Bone marrow (tissue), 2 donors: Measurements from ENCODE around the gene R3HDM2.

Source experiments
- DNase-seq, 2 donors: peaks; one replicate each; lab custom pipeline; 2025; lab: John Stamatoyannopoulos, UW

Gene R3HDM2

DNA sequence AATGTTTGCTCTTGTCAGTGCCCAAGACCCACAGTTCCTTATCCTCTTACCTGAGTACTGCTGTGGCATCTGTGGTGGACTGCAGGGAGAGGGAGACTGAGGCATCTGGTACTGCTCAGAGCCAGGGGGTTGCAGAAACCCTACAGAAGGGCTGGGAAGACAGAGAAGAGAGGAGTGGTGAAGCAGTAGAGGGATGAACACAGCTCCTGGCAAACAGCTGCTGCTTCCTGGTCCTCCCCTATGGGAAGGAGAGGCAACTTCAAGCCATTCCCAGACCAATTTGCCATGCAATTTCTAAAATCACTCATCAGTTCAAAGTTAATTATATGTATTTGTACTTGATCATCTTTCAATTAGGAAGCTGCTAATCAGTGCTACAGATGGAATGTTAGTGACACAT lies 164.2 kb downstream of the R3HDM2 start:
- no peak for DNase-seq

DNA sequence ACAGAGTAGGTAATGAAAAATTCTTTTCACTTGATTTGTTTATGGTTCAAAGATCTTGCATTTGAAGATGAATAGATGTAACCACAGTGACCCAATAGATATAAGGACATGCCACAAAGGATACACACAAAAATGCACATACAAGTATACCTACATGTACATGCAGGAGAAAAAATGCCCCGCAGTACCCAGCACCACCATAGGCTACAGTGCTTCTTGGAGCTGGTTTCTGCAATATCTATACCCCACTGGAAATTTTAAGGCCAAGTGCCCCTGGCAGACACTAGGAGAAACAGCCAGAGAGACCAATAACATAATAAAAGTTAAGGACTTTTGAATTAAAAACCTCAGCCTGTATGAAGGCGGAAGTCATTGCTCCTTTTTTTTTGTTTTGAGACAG lies 167.7 kb downstream of the R3HDM2 start:
- DNase-seq, result no peak

DNA sequence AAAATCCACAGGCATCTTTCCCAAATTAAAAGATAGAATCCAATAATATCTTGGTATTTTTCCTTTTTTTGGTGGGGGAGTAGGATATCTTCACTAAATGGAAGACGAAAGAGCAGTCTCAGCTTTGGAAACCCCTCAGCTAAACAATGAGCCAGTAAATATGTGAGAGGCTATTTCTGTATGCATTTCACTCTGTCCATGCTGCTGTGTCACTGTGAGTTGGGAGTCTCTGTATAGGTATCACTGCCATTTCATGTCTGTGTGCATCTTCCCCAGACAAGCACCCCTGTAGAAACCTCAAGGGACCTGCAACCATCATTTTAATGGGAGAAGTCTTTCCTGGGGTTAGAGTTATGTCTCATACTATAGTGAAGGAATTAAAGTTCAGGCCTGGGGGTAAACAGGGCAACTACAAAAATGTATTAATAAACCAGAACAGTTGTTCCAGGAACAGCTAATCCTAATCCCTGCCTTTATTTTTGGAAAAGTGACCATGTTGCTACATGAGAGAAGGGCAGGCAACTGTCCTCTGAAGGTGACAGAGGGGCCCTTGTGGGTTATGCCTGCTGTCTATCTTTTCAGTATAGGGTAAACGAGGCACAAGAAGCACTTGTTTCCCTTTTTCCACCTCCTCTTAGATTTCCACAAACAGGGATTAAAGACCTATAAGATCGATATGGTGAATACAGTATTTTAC lies 168.6 kb downstream of the R3HDM2 start:
- no peak for DNase-seq

DNA sequence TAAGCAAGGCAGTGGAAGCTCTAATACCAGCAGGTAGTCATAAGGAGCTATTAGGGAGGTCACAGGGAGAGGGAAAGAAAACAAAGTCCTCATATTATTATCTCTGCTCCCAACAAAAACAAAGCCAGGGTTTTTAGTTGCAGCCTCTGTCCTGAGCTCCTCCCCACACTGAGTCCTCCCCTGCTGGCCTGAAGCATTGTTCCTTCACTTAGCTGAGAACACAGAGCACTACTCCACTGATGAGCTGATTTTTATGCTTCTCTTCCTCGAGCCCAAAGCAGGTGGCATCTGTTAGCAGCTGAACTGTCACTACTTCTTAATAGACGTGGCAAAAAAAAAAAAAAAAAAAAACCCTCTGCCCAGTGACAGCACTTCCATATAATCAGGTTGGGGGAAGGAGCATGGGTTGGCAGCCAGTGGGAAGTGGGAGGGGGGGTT lies 169.4 kb downstream of the R3HDM2 start:
- no peak for DNase-seq

DNA sequence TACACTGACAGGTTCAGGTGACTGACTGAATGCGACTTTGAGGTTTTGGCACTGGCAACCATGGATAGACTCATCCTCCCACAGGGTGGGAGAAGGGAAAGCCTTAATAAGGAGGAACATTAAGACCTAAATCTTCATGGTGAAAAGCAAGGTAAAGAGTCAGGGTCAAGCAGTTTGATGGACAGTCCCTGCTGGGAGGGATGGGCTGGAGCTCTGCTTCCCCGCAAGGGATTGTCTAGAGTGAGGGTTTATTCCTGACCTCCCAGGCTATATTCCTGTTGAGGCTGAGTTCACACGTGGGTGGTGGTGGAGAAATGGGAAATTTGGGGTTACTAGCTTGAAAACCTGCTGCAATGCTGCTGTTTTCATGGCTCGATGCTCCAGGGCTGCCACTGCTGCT lies 170.5 kb downstream of the R3HDM2 start:
- DNase-seq, result no peak

DNA sequence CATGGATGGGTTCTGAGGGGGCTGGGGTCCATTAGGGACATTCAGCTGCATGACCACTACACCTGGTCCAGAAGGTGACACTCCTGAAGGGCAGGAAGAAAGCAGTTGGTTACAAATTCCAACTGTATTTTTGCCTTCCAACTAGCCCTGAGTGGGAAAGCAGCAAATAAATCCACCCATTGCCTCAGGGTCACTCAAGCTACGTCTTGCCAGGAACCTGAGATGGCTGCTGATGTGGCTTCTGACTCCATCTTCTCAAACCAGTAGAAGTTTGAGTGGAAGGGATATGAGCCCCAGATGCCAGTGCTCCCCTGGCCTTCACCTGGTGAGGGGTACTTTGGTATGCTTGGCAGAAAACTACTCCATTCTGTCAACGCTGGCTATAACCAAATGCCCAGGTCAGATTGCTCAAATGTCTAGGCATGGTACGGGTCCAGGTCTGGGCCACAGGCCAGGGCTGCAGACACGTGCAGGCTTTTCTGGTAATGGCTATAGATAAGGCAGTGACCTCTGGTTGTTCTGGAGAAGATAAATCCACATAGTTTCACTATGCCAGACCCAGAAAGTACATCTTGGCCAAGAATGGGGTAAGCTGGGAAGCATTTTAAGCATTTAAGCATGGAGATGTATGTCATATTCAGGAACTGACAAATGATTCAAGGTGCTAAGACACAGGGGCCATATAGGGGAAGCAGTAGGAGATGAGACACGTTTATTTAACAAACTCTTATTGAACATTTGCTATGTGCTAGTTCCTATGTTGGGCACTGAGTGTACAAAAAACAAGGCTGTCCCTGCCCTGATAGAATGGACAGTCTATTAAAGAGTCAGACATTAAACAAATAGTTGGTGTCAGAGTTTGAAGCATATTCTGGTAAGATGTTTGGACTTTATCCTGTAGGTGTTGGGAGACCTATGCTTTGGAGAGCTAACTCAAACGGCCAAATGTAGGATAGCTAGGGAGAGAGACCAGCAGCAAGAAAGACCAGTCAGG lies 171.6 kb downstream of the R3HDM2 start:
- DNase-seq, result no peak

DNA sequence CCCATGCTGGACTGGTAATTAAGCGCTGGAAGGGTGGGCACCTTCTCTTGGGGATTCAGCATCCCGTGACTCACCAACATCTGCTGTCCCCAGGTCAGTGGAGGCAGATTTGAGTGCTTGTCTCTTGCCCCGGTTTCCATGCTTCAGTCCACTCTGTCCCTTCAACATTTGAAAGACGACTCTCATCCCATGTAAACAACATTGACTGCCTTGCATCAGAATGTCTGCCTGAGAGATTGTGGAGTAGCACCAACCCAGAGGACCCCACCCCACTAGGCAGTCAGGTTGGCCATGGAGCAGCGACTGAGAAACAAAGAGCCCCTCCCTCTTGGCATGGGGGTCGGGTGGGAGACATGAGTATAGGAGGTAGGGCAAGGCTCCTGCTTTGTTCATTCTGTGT lies 174.9 kb downstream of the R3HDM2 start:
- no peak for DNase-seq

DNA sequence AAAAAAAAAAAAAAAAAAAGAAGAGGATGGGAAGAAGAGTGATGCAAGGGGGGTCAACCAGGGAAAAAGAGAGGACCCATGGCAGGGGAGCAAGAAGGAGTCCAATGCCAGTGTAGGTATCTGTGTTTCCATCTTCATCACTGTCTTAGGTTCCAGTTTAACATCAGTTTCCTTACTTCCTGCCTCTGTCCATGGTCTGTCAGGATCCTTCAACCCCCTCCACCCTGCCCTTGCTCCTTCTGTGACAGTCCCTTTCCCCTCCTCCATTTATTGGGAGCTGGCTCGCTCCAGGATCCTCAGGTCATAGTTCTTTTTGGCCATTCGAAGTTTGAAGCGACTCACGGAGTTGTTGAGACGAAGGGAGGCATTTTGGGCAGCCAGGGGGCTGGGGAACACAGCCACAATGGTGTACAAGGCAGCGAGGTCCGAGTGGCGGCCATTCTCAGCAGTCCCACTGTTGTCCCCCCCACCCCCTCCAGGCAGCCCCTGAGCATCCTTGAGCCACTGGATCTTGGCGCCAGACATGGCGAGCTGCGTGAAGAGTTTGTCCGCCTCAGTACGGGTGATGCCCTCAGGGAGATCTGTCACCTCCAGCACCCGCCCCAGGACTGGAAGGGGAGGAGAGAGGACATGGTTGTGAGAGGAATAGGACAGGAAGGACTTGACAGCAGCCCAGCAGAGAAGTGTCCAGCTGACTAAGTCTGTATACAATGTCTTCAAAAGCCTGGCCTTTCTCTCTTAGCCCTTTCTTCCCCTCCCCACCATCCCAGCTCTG lies 176.2 kb downstream of the R3HDM2 start:
- DNase-seq, result no peak

DNA sequence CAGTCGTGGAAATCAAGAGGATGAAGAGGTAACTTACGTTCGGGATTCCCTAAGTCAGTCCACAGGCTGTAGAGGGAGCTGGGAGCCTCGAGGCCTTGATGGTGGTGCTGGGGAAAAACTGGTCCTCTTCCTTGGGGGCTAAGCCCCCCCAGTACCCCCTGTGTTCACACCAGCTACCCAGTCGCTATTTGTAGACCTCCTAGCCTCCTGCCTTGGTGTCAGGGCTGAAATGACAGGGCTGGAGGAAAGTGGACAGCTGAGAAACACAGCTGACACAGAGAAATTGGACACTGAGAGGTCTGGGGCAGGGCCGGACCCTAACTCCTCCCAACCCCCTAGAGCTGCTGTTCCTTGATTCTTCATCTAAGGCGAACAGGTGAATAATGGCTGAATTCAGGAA lies 179.9 kb downstream of the R3HDM2 start, which contains the start of gene STAC3:
Gene STAC3, minus strand, starts transcription at position 232 of the 400 bp plus-strand sequence. CDS start 1,551 bp downstream, outside the sequence.
- no peak for DNase-seq

DNA sequence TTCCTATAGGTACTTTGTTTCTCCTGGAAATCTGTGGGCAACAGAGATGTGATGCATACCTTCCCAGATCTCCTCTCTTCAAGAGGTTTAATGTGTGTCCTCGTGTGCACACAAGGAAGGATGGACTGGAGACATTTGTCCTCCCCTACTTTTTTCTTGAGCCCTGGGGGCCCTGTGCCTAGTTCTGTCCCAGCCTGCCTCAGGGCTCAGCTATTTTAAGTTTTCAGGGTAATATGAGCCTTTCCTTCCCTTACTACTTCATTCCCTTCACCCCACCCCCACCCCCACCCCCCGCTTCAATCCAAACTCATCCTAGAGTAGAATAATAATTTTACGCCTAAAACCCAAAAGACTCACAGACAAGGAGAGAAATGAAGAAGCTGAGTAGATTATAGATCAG lies 180.3 kb downstream of the R3HDM2 start:
- DNase-seq, result no peak

DNA sequence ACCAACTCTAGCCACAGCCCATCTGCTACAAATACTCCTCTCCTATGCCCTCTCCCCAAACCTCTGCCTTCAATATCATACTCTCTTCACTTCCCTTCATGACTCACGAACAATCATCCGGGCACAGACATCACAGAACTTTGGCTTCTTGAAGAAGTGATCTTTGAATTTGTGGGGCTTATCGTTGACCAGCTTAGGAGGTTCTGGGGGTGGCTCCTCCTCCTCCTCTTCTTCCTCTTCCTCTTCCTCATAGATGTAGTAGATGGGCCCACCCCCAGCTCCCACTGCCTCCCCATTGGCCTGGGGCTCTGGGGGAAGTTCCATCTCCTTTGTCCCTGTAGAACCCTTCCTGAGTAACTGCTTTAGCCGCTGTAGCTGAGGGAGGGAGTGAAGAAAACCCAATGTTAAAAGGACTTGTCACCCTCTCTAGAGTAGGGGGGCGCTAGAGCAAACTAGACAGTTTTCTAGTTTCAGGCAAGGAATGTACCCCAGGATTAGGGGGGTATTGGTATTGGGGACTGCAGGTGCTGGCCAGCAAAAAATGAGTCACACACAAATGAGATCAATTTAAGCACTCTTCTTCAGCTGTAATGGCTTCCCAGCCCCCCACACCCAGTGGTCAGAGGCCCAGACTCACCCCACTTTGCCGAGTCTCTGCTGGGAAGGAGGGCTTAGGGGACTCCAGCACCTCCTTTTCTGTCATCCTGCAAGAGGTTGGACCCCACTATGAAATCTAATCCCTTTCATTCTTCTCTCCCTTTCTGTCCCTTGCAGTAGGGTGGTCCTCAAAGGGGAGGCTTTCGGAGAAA lies 181.7 kb downstream of the R3HDM2 start:
- peak; percentile 38 to 76 for DNase-seq

DNA sequence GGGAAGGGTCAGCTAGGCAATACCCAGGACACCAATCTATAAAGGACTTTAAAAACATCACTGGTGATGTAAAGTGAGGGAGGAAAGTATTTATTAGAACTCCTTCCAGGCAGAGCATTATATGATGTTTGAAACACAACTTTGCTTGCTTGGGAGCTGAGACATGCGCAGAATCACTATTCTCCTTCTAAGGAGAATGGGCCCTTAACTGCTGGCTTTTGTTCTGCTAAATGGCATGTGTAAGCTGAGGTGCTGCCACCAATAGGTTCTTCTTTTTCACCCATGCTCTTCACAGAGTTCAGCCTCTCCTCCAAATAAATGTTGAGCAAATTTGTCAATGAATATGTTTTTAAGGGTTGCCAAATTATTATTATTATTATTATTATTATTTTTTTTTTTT lies 183.8 kb downstream of the R3HDM2 start:
- no peak for DNase-seq

DNA sequence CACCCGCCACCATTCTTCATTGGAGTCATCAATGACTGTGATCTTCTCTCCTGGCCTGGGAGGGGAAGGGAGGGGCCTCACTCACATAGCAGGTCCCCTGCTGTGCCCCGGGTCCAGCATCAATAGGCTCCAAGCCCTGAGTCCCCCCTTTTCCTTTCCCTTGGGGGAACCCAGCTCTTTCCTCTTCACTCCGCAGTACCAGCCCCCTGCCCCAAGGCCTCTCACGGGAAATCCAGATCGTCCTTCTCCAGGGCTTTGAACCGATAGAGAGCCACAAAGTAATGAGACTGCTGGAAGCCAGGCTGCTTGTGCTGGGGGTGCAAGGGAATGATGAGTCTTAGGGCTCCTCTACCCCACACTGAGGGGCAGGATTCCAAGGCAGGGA lies 186.5 kb downstream of the R3HDM2 start:
- no peak for DNase-seq

DNA sequence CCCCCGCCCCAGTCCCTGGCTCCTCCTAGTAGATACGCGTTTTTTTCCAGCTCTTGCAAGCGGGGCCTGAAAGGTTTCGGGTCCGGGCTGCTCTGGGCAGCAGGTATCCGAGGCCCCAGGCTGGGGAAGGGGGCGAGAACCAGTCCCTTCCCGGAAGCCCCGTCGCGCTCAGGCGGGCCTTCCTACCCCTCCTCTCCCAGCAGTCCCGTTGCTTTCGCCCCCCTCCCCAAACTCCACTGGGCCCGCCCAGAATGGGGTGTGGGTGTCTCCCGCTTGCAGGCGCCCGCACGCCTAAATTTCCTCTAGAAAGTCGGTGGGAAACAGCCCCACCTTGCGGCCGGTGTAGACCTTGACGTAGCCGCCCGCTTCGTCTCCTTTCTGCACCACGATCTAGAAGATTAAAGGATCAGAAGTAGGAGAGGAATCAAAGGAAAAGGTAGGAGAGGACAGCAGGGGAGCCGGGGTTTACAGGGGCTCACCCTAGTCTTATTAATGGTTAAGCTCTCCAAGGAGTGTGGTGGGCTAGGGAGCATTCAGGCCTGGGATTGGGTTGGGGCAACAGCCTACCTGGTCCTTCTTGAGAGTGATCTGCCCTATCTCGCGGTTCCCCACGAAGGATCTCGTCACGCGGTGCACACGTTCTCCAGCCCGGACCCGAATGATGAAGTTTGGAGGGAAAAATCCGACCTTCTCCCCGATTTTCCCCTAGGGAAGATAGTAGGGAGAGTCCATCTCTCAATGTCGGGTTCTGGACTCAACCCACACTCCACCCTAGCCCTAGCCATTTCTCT lies 187.1 kb downstream of the R3HDM2 start:
- DNase-seq, result peak; percentile 53 to 71

DNA sequence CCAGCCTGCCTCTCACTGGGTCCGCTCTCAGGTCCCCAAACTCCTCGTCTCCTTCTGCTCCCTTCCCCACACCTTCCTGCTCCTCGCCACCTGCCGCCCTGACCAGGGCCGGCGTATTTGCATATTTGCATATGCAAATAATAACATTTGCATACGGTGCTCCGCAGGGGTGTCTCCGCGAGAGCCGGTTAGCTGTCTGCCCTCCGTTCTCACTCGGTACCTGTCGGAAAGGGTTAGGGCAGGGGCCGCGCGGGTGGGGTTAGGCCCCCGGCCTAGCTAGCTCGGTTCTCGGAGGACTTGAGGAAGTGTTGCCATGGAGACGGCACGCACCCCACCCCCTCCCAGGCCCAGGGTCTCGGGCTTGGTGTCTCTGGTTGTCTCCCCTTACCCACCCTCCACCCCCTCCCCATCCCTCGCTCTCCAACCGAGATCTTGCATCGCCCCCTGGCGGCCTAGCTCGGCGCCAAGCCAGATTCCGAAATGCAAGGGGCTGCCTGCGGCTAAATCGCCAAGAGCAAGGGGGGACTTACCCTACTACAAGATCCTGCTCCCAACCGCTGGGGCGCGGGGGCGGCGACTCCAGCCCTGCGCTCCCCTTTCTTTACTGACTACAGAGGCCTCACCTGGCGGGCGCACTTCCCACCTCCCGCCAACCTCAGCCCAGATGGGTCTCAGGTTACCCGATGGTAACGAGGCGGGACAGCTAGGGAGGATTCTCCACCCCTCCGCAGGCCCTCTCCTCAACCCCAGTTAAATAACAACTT lies 188.0 kb downstream of the R3HDM2 start:
- peak in 1 of 2 donors; percentile 18 for DNase-seq

DNA sequence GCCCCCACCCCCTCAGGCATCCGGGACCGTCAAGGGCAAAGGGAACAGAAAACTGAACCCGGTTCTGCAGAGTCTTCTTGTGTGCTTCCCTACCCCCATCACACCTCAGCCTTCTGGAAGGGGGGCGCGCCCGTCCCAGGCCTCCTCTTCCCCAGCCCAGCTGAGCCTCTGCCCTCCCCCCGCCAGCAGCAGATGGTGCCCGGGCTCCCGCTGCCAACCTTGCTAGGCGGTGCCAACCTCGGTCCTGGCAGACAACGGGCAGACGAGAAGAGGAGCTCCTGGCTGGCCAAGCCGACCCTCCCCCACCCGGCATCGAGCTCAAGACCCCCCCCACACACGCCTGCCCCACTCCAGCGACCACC lies 188.5 kb downstream of the R3HDM2 start:
- DNase-seq, result no peak

DNA sequence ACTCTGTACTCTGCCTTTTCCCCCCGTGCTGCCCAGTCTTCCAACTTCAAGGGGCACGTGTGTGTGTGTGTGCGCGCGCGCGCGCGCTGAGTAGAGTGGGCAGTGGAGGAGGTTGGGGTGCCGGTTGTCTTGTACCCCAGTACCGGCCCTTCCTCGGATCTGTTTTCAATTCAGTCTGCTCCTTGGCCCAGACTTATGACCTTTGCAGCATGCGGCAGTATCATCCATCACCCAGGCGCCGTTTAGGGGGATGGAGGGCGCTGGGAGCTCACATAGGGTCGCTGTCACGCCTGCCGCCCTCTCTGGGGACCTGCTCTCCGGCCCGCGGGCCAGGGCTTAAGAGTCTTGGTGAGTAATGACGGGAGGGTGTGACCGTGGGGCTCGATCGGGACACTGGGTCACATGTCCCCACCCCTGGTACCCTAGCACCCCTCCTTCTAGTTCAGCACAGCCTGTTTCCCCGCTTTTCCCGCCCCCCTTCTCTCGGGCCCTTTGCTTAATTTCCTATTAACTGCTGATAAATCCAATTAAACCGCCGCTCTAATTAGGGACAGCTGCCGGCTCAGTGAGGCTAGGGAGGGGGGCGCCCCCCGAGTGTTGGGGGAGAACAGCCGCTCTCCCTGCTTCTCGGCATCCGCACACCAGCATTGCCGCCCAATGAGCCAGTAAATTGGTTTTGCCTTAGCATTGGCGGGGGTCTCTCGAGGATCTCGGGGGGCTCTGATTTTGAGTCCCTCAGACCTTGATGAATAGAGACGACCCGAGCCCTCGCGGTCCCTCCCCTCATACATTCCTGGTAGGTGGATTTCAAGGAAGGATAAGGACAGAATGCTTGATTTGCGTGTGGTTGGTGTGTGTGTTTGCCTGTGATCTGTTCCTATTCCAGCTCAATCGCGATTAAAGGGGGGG lies 189.2 kb downstream of the R3HDM2 start:
- no peak for DNase-seq

DNA sequence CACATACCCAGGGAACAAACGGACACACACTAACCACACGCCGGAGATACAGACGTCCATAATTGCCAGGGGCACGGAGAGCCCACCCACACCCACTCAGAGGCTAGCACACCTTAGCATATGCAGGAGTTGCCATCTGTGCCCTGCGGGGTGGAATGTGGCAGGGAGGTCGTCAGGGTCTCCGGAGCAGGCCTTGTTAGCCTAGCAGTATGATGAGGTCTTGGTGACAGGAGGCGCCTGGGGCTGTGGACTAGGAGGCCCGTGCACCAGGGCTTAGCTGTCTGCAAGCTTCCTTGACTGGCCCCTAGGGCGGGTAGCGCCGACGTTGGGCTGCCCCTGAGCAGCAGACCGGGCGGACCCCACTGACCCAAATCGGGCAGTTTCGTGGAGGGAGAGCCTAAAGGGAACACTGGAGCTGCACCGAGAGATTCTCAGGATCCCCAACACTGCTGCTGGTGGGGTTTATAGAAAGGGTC lies 189.9 kb downstream of the R3HDM2 start:
- no peak for DNase-seq
